HG02623 (cell line): ENCODE results near the gene MAP1LC3B.

Experiments used
- ATAC-seq: cut with Tn5 transposase; IDR thresholded peaks from one replicate; pipeline ENCODE4 v1.9.1; 2021; ENCODE audit warnings: moderate library complexity; ENCODE audit not compliant: unreplicated experiment

The MAP1LC3B gene

GRCh38 chr16:87407511-87408112 is 15.5 kb downstream of the MAP1LC3B start:
- ATAC-seq, result no peak

GRCh38 chr16:87409153-87409552 is 17.0 kb downstream of the MAP1LC3B start:
- ATAC-seq, result no peak

DNA sequence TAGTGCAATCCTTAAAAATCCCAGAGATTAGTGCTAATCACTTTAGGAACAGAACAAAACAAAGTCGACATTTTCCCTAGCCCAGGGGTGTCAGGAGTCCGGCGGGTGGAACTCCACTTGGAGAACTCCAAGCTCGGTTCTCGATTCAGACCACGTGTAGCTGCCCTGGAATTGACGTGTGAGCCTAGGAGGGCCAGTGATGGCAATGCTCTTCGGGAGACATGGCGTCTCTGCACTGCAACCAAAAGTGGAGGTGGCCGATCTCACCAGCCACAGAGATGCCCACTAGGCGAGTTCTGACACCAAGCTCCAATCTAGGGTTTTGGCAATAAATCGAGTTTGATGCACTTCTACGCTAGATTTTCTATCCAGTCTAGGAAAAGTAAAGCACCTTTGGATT is 17.6 kb downstream of the MAP1LC3B start:
- no peak for ATAC-seq

GRCh38 chr16:87410530-87410929 is 18.4 kb downstream of the MAP1LC3B start:
- ATAC-seq, result no peak

DNA sequence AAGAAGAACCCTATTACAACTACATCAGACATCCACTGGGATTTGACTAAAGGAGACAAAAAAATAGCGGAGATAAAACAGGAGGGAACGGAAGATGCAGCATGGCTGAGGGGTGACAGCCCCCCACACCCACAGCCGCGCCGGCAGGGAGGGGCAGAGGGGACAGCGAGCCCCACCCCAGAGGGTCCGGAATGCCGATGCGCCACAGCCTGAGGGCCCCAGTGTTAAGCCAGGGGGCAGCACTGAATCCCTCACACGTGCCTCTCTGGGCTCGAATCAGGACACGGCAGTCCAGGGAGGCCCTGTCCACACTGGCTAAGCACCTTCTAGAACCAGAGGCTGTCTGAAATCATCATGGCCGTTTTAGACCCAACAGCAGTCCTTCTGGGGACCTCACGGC is 18.8 kb downstream of the MAP1LC3B start:
- ATAC-seq, result no peak

DNA sequence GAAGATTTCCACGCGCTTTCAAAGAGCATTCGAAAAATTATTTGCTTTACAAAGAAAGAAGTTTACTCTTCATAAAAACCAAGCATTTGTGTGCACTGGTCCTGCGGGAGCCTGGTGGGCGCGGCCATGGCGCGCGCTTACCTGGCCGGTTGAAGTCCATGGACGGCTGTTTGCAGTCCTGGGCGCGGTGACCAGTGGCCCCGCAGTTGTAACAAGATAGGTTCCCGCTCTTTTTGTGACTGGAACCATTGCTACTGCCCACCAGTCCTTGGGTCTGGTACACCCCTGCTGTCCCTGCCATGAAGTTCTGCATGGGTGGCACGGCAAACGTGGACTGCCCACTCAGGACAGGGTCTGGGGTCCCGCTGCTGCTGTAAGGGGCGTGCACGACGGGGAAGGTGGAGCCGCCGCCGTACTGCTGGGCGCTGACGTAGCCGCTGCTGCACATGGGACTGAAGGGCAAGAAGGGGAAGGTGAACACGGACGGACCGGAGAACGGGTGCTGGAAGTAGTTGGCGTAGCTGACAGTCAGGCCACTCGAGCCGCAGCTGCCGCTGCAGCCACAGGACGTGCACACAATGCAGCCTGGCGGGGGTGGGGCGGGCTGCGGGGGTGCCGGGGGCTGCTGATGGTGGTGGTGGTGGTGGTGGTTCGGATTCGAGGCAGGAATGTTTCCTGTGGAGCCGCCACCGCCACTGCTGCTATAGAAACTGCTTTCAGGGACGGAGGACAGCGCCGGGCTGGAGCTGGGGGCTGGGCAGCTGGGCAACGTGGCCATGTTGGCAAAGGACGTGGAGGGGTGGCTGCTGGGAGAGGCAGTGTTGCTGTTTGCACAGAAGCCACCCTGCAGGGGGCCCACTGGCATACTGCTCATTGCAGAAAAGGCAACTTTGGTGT is 19.5 kb downstream of the MAP1LC3B start:
- ATAC-seq, result no peak

- ATAC-seq, result no peak
Measured at GRCh38 chr16:87412371-87412995, 20.3 kb downstream of the MAP1LC3B start.

- ATAC-seq, result no peak
Measured at GRCh38 chr16:87412996-87413421, 20.9 kb downstream of the MAP1LC3B start.

DNA sequence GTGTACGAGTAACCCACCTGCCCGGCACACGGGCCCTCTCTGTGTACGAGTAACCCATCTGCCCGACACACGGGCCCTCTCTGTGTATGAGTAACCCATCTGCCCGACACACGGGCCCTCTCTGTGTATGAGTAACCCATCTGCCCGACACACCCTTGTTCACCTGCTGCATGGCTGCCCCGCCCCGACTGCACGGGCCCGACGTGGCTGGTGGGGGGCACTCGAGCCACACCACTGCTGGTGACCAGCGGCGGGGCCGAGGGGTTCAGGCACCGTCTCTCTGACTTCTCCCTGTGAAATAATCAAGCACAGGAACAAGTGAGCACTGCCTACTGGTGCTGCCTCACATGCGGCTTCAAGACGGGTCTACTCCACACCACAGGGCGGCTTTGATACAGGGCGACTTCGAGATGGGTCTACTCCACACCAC is 22.1 kb downstream of the MAP1LC3B start:
- no peak for ATAC-seq

DNA sequence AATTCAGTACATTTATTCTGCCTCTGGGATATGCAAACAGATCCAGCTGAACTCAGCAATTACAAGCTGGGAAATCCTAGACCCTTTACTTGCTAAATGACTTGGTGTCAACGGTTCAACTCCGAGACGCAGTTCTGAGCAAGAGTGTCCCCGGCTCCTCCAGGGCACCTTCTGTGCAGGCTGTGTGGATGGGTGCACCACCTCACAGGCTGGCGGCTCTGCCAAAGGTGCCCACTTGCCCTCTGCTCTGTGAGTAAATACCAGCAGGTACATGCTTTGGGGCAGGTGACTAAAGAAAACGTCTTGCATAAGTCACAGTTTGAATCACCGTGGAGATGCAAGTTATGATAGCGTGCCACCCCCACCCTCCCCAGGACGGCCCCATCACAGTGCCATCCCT is 23.3 kb downstream of the MAP1LC3B start:
- ATAC-seq, result no peak

DNA sequence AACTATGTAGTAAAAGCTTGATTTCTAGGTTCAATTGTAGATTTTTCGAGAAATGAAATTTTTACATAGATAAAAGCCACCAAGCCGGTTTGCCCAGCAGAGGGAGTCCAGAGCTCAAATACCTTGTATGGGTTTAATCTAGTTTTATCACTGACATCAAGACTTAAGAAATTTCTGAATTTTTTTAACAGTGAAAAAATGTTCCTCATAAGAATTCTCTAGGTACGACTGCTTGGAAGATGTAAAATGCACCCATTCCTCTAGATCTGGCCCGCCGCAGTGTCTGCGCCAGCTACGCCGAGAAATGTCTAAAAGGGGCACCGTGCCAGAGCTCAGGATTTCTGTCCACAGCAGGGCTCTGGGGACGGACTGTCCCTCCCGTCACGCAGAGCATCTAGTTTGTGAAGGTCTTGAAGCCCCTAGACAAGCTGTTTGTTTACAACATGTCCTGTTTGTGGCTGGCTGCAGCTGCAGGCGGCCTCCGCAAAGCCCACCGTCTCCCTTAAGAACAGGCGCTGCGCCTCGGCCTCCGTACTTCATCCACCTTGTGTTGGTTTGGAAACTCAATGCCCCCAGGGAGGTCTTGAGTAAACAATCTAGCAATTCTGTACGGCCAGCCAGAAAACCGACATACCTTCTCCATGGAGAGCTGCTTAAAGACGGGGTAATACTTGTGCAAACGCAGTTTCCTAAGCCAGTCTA is 24.8 kb downstream of the MAP1LC3B start:
- no peak for ATAC-seq

GRCh38 chr16:87417528-87417910 is 25.4 kb downstream of the MAP1LC3B start:
- ATAC-seq, result no peak

GRCh38 chr16:87418216-87418615 is 26.1 kb downstream of the MAP1LC3B start:
- ATAC-seq, result no peak

DNA sequence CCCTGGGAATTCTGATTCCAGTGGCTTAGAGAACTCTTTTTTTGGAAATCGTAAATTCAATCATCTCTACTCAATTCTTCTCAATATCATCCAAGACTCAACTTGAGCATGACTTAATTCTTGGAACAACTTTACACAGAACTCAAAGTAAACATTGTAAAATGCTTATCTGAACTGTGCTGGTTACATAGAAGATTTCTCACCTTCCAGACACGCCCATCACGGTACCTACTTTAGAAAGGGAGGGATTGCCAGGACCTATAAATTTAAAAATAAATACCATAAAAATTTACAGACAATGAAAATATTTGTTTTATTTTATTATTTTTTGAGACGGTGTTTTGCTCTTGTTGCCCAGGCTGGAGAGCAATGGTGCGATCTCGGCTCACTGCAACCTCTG is 26.5 kb downstream of the MAP1LC3B start:
- ATAC-seq, result no peak

GRCh38 chr16:87420026-87421002 is 28.2 kb downstream of the MAP1LC3B start:
- ATAC-seq, result no peak

GRCh38 chr16:87421003-87421912 is 29.1 kb downstream of the MAP1LC3B start:
- ATAC-seq, result no peak

GRCh38 chr16:87422106-87422505 is 30.0 kb downstream of the MAP1LC3B start:
- no peak for ATAC-seq

- ATAC-seq, result no peak
Measured at GRCh38 chr16:87423429-87423828, 31.3 kb downstream of the MAP1LC3B start.

DNA sequence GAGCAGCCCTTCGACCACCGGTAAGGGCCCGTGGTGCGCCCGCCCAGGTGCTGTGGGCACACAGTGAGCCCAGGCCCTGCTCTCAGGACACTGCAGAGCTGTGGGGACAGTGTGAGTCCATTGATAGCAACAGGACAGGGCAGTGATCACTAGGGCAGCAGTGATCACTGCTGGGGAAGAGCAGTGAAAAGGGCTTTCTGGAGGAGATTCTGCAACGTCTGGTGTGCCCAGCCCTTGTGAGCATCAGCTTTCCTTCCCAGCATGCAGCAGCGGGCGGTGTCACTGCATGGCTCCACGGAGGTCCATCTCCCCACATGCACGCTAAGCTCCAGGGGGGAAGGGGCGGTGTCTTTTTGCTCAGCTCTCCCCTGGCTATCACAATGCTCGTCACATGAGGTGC is 32.1 kb downstream of the MAP1LC3B start:
- no peak for ATAC-seq
